Umbilical cord (tissue), 2 donors: ENCODE data around the gene DIDO1. TPM values are rescaled to one million over a fixed set of nuclear protein-coding genes. Genes with fewer than 3 reads are reported as not detected.

Experiments
- DNase-seq: peaks from one replicate; pipeline ENCODE4 v3.0.0-alpha.2; 2015; ENCODE audit warnings: low spot score
- total RNA-seq: library from RNA; depleted of rRNA; stranded (reverse); fragments of >200 nt; gene quantifications from one replicate; pipeline ENCODE4 v1.2.3, GENCODE V29; 2014; ENCODE audit warnings: low replicate concordance; ENCODE audit not compliant: insufficient read depth

Gene DIDO1
- total RNA-seq, 1 donor from 2014 or later, result 46.9 TPM

- DNase-seq, result no peak
Observed at GRCh38 chr20:62911701-62912280, 14.5 kb downstream of the DIDO1 start.

GRCh38 chr20:62910777-62911497 is 15.4 kb downstream of the DIDO1 start:
- DNase-seq, result no peak

- no peak for DNase-seq
Observed at GRCh38 chr20:62910217-62910766, 16.0 kb downstream of the DIDO1 start.

GRCh38 chr20:62908971-62909791 is 17.1 kb downstream of the DIDO1 start:
- no peak for DNase-seq

- no peak for DNase-seq
Observed at GRCh38 chr20:62907384-62908317, 18.7 kb downstream of the DIDO1 start.

- DNase-seq, result no peak
Observed at GRCh38 chr20:62906647-62907375, 19.5 kb downstream of the DIDO1 start.

- DNase-seq, result no peak
Observed at GRCh38 chr20:62906209-62906608, 20.1 kb downstream of the DIDO1 start.

- no peak for DNase-seq
Observed at GRCh38 chr20:62905536-62906117, 20.7 kb downstream of the DIDO1 start.

GRCh38 chr20:62902926-62903615 is 23.2 kb downstream of the DIDO1 start:
- no peak for DNase-seq

- no peak for DNase-seq
Observed at GRCh38 chr20:62901891-62902290, 24.4 kb downstream of the DIDO1 start.

GRCh38 chr20:62900692-62901584 is 25.4 kb downstream of the DIDO1 start:
- DNase-seq, result peak; percentile 61

GRCh38 chr20:62900052-62900691 is 26.1 kb downstream of the DIDO1 start:
- peak; percentile 79 for DNase-seq

- no peak for DNase-seq
Observed at GRCh38 chr20:62899633-62900051, 26.7 kb downstream of the DIDO1 start.

- DNase-seq, result no peak
Observed at GRCh38 chr20:62898970-62899632, 27.2 kb downstream of the DIDO1 start.

GRCh38 chr20:62898093-62898964 is 28.0 kb downstream of the DIDO1 start:
- DNase-seq, result no peak

GRCh38 chr20:62897666-62898065 is 28.6 kb downstream of the DIDO1 start:
- no peak for DNase-seq
